Measurements from ENCODE around the gene UXS1.

- TF ChIP-seq, protein P1, sequence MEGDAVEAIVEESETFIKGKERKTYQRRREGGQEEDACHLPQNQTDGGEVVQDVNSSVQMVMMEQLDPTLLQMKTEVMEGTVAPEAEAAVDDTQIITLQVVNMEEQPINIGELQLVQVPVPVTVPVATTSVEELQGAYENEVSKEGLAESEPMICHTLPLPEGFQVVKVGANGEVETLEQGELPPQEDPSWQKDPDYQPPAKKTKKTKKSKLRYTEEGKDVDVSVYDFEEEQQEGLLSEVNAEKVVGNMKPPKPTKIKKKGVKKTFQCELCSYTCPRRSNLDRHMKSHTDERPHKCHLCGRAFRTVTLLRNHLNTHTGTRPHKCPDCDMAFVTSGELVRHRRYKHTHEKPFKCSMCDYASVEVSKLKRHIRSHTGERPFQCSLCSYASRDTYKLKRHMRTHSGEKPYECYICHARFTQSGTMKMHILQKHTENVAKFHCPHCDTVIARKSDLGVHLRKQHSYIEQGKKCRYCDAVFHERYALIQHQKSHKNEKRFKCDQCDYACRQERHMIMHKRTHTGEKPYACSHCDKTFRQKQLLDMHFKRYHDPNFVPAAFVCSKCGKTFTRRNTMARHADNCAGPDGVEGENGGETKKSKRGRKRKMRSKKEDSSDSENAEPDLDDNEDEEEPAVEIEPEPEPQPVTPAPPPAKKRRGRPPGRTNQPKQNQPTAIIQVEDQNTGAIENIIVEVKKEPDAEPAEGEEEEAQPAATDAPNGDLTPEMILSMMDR (IDR thresholded peaks at IDR 0.05) = no peak
- no peak for TF ChIP-seq POLR2AphosphoS5 (IDR thresholded peaks at IDR 0.05)
Observed at GRCh38 chr2:106044021-106044420, 150.1 kb downstream of the UXS1 start.
